Stimulated activated CD8-positive, alpha-beta memory T cell treated with anti-CD3 and anti-CD28 coated beads, Interleukin-15, amount 100 ng/mL, for 48 hours (primary cell): ENCODE results near the gene SRSF9.
"Not testable (repeated sequence)": the region's sequence is repeated elsewhere in the genome, so short reads cannot be mapped to it uniquely, and the experiment has no call there.

Source experiments
- DNase-seq, 2 donors: peaks; one replicate each; pipeline ENCODE4 v3.0.0-alpha.2; 2020; ENCODE audit warnings: low read depth in 2 of 2

The SRSF9 gene

DNA sequence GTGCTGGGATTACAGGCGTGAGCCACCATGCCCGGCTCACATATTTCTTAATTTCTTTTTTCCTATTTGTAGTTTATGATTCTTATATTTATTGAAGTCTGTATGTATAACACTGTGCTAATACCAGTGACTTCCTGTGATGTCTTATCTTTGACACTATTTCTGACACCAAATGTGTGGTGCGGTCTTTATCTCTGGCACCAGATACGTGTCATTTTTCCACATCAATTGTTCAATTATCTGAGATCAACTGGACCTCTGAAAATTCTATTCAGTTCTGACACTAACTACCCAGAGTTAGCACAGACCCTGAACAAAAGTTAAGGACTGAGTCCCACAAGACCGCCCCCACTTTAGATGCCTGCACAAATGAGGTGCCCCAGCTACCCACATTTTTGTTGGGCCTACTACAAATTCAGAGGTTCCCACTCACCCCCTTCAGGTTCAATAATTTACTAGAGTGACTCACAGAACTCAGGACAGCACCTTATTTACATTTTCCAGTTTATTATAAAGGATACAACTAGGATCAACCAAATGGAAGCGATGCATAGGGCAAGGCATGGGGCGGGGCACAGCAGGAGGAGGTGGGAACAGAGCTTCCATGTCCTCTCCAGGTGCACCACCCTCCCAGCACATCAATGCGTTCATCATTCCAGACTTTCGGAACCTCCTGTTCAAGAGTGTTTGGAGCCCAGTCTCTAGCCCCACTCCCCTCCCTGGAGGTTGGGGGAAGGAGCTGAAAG is 11.6 kb upstream of the SRSF9 start:
- DNase-seq, result no peak

DNA sequence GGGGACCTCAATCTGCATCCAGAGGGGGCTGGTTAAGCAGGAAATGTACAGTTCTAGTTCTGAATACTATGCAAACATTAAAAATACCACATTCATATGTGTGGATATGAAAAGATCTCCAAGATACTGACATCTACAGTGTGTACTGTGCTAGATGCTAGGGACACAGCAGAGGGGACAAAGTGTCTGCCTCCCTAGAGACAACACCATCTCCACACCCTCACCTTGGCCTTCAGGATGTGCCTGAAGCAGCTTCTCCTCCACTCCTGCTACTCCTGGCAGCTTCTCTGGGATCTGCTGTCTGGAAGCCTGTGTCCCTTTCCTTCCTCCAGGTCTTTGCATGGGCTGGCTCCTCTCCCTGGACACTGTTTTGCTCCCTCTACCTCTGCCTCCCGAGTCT is 10.7 kb upstream of the SRSF9 start:
- DNase-seq, result no peak

DNA sequence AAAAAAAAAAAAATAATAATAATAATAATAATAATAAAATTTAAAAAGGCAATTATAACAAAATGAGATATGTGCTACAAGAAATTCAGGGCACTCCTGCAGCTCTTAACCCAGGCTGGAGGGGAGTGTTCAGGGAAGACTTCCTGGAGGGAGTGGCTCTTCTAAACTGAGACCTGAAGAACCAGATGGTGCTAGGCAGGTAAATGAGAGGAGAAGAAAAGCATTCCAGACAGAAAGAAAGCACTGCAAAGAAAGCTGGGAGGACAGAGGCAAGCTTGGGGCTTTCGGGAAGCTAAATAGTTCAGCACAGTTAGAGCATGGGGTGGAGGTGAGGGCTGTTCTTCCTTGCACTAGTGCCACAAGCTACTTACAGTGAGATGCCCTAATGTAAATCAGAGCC is 9.9 kb upstream of the SRSF9 start:
- no peak for DNase-seq

DNA sequence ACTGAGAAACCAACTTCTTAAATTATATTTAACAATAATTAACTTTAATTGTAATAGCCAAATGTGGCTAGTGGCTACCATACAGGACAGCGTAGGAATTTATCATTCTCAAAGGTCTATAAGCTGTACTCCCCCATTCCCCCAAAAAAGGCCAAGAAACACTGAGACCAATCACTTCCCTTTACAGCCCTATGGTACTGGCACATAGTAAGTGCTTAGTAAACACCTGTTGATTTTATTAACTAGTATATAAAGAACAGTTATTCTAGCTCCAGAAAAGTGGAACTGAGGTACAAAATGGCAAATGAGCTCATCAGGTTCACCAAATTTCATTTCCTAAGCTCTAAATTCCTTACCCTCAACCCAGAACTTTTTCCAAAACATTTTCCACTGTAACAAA is 6.1 kb upstream of the SRSF9 start:
- DNase-seq, result no peak

DNA sequence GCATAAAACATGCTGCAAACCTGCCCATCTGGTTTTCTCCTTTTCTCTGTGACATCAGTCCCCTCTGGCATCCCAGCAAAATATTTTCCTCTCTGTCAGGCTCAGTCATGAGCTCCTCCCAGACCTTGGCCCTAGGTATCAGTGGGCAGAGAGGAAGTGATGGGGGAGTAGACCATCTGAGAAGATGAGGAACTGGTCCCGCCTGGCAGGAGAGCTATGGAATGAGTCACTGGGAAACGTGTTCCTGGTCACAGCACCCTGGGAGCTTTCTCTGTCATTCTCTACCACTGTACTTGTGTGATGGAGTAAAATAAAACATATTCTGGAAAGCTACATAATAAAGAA is 5.0 kb upstream of the SRSF9 start:
- DNase-seq, result no peak

DNA sequence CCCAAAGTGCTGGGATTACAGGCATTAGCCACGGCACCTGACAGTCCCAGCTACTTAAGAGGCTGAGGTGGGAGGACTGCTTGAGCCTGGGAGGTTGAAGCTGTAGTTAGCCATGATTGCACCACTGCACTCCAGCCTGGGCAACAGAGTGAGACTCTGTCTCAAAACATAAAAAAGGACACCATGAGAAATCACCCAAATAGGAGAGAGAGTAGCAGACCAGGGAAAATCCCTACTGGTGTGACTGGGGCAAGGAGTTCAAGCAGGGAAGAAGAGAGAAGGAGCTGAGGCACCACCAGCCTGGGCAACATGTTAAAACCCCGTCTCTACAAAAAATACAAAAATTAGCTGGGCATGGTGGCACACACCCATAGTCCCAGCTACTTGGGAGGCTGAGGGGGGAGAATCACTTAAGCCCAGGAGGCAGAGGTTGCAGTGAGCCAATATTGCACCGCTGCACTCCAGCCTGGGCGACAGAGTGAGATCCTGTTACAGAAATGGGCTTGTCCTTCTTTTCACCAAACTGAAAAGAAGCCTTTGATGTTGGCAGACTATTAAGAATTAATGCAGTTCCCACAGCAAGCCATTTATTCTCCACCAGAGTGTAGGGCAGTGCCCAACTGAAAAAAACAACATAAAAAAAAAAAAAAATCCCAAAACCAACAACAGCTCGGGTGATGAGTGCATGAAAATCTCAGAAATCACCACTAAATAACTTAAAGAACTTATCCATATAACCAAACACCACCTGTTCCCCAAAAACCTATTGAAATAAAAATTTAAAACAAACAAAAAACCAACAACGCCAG is 4.5 kb upstream of the SRSF9 start:
- no peak for DNase-seq

DNA sequence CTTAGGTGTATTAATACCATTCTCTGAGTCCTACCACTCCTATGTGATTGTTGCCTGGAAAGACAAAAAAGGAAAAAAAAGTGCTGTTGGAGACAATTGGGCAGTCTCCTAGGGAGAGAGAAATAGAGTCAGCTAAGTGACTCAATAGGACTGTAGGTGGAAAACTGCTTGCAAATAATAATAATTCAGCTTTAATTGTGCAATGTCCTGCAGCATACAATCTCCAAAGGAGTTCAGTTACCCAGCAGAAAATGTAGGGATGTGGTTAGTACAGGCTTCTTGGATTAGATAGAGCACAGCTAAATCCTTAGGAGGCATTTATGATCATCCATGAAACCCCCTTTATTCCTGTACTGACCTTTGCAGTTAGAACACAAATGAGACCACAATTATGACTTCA is 3.0 kb upstream of the SRSF9 start:
- no peak for DNase-seq

DNA sequence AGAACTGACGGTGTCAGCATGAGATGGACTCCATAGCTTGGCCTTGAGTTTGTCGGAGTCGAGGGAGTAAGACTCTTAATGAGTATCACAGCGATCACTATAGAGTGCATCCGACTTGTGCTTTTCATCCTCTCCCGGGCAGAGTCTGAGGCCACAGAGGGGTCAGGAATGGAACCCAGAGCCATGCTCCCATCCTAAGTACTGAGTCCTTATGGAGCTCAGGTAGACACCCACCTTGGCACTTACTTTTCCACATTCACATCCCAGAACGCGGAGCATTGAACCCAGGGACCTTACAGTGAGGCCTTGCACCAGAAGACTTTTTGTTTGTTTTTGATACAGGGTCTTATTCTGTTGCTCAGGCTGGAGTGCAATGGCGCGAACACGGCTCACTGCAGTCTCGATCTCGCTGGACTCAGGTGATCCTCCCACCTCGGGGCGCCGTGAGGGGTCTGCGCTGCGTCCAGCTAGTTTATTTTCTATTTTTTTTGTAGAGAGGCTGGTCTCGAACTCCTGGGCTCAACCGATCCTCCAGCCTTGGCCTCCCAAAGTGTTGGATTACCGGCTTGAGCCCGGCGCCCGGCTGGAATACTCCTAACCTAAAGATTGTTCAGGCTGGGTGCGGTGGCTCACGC is 719 bp upstream of the SRSF9 start:
- no peak for DNase-seq

DNA sequence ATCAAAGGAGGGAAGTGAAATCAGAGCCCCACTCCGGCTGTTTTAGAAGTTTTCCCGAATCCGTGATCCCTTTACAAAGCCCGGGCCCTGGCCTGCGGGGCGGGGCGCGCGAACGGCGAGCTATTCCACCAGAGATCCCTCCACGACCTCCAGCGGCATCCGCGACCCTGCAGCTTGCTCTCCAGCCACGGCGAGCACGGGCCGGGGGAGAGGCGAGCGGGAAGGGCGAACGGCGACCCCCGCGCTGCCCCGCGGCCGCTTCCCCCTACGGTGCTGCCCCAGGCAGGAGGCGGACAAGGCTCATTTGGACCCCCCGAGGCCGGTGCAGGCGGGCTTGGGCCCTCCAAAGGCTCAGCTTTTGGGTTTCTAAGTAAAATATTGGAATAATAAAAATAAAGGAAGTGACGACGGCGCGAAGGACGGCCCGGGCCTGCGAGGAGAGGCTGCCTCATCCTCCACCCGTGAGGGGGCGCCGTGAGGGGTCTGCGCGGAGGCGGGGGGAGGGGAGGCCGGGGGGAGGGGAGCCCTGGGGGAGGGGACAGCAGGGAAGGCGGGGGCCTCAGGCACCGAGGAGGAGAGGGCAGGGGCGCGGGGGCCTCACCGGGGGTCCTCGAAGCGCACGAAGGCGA is 613 bp downstream of the SRSF9 start:
- peak in 1 of 2 donors; percentile 25 for DNase-seq

DNA sequence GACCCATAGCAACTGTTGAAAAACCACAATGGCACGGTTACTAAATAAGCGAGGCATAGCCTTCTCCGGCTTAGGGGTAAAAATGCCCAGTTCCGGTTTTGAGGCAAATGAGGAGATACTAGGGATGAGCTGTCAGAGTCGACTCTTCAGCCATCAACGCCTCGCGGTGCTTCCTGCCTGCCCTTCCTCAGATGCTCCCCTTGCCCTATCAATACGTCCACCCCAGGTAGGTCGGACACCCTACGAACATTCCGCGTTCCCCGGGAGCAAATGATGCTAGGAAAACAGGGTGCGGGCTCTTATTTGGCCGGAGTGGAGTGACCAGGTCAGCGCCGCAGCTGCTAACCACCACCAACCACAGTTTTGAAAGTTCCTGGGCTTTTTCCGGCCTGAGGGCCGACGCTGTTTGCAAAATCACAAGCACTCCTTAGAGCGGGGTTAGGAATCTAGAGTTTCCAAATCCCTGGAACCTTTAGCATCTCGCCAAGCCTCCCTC is 1.2 kb downstream of the SRSF9 start:
- DNase-seq, result no peak

DNA sequence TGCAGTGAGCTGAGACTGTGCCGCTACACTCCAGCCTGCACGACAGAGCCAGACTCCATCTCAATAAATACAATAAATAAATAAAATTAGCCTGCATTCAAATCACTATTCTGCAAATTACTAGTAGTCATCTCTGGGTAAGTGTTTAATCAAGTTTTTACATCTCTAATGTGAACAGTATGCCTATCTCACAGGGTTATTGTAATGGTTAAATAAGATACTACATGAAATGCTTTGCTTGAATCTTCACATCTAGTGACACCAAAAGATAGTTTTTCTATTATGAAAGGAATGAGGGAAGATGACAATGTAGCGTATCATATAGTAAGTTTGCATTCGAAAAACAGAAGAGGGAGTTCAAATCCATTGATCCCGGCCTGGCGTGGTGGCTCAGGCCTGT is 2.1 kb downstream of the SRSF9 start:
- DNase-seq, result no peak

DNA sequence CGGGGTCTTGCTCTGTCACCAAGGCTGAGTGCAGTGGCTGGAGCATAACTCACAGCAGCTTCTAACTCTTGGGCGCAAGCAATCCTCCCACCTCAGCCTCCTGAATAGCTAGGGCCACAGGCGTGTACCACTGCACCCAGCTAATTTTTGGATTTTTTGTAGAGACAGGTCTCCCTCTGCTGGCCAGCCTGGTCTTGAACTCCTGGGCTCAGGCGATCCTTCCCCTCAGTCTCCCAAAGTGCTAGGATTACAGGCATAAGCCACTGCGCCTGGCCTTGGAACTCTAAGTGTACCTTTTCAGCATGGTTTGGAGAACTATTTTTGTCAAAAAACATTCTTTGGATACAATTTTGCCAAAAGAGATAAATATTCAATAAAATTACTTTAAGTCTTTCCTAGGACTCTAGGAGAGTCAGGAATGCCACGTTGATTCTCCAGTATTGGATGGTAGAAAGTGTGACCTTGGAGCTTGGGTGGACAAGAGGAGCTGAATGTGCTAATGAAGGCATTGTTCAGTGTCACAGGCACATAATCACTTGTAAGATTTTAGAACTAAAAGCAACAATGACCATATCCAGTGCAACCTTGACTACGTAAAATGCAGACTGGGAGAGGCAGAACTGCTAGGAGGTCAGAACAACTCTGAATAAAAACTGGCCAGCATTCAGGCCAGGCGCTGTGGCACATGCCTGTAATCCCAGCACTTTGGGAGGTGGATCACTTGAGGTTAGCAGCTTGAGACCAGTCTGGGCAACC is 2.8 kb downstream of the SRSF9 start:
- no peak for DNase-seq

DNA sequence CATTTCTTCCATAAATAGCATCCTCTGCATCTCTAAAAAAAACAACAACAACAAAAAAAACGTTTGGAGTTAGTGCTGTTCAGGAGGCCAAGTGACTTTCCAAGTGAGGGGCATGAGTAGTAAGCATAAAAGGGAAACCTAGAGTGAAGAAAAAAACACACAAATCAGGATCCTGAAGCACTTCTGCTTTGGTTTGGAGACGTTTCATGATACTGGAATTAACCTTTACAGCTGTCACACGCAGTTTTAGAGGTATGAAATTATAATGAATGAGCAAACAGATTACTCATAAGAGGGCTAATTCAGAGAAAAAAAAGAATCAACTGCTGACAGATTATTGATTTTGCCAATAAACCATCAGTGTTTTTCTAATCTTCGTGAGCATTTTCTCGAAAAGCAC is 3.8 kb downstream of the SRSF9 start:
- no peak for DNase-seq

DNA sequence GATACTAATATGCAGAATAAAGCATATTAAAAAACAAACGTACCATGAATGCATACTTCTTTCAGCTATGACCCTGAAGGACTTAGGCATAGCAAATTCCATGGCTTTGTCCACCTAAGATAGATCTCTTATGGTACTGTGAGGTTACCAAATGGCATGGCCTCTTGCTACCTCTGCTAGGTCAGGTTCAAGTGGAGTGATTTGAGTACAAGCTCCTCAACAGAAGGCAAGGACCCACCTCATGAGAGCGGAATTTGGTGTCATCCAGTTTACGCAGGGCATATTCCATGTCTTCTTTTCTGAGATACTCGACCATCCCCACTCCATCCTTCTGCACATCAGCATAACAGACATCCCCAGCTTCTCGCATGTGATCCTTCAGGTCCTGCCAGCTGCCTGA is 5.8 kb downstream of the SRSF9 start:
- DNase-seq, result no peak

DNA sequence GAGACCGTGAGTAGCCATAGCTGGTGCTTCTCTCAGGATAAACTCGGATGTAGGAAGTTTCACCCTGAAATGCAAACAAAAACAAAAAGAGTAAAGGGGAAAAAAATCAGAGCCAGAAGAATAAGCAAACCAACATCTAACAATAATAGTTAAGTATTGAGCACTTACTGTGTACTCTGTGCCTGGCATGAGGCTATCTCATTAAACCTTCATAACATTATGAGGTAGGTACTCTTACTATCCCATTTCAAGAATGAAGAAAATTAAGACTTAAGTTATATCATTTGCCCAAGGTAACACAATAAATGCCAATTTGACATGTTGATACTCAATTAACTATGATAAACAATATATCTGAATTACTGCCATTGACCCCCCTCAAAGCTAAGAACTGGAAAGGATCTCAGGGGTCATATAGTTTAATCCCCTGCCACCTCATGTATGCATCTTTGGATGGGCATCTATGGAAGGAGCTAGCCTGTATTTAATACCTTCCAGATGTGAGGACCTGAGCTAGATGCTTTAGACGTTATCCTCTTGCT is 7.4 kb downstream of the SRSF9 start:
- no peak for DNase-seq

DNA sequence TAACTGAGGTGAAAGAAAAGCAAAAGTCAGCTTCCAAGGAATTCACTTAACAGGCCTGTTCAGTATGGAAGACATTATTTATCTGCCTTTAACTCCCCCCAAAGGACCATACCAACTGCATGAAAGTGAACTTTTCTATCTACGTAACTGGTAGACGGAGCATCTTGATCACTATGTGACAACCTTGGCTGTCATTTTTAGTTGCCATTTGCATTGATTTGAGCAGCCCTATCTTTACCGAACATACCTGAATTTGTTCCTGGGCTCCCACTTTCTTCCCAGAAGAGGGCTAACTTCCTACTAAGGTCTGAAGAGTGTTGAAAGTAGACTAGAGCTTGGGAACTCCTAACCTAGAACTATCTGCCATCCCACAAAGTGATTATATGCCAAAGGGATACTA is 9.4 kb downstream of the SRSF9 start:
- no peak for DNase-seq

DNA sequence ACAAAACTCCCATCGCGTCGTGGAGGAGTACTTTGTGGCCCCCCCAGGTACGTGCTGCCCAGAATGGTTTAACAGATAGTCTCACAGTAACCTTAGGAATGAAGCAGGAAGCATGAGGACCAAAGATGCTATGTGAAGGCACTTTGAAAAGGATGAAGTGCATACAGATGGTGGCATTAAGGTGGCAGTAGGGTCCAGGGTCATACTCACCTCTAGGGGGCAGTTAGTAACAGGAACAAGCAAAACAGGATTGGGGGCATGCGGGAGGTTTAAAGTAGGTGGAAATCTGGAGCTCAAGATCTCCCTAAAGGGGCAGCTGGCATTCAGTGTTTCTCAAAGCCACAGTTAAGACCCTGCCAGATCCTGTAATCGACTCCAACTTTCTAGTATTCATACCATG is 12.4 kb downstream of the SRSF9 start:
- no peak for DNase-seq

DNA sequence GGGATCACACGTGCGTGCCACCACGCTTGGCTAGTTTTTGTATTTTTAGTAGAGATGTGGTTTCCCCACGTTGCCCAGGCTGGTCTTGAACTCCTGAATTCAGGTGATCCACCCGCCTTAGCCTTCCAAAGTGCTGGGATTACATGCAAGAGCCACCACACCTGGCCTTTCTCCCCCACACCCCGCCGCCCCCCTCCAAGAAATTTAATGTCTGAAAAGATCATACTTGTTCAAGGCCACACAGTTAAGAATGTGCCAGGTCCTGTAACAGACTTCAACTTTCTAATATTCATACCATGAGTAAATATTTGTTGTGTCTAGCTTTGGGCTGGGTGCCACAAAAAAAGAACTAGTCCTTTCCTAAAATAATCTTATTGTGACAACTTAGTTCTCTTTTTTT is 14.2 kb downstream of the SRSF9 start:
- DNase-seq, result no peak

DNA sequence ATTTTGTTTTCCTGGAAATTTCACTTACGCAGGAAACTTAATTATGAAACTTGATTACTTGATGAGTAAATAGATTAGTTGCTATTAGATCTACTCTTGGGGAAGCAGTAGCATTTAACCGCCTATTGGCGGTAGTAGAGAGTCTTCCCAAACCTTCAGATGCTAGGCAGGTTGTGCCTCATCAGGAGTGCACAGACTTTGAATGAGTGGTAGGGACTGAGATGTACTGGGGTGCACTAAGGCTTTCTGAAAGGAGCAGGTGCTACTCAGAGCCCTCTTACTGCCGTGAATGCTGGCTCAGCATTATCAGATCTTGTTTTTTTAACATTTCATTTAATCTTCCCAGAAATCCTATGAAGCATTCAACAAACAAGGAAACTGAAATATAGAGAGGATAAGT is 15.6 kb downstream of the SRSF9 start:
- DNase-seq, result no peak

DNA sequence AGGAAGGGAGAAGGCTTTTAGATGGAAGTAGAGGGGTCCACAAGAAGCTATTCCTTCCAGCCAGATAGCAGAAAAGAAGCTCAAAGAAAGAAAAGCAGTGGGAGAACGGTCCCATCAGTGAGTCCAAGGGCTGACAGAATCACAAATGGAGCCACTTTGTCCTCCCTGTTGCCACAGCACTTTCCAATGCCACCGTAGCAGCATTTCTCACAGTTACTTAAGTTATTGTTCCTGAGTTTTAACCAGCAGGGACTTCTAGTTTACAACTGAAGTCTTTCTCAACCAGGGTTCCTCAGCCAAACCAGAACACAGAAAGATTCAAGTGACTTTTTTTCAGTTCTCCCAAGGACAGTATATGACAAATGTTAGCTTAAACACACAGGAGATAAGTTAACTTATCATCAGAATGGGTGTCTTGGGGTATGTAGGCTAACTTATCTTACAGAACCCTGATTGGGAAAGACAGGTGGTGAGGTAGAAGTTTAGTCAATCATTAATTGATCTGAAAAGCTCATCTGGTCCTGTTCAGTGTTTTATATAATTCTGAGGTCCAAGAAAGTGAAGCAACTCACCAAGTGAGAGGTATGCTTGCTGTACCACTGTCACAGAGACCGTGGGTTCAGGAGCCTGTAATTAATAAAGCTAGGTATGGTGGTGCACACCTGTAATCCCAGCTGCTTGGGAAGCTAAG is 16.3 kb downstream of the SRSF9 start:
- no peak for DNase-seq

DNA sequence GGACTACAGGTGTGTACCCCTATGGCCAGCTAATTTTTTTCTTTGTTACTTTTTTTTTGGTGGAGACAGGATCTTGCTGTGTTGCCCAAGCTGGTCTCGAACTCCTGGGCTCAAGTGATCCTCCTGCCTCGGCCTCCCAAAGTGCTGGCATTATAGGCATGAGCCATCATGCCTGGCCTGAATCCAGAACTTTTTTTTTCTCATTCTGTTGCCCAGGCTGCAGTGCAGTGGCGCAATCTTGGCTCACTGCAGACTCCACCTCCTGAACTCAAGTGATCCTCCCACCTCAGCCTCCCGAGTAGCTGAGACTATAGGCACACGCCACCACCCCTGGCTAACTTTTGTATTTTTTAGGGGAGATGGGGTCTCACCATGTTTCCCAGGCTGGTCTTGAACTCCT is 17.0 kb downstream of the SRSF9 start:
- DNase-seq, result not testable (repeated sequence)
